Peyer's patch (tissue), 4 donors: ENCODE measurements around the gene UGT1A8. TPM values are rescaled to one million over a fixed set of nuclear protein-coding genes. Genes with fewer than 3 reads are reported as not detected.

Experiments used
- DNase-seq, 3 donors: peaks; one replicate each; pipeline ENCODE4 v3.0.0-alpha.2; 2017 to 2019
- H3K27ac ChIP-seq, 4 donors: fragments of 200-600 bp; sonication (generic); one replicate each; pipeline ENCODE4 v1.5.1; 2016 to 2019
- H3K27me3 ChIP-seq, 2 donors: fragments of 200-600 bp; sonication (generic); one replicate each; pipeline ENCODE4 v1.5.1; 2019
- H3K36me3 ChIP-seq, 3 donors: fragments of 200-600 bp; sonication (generic); one replicate each; pipeline ENCODE4 v1.5.1; 2016 to 2019
- H3K4me1 ChIP-seq, 4 donors: fragments of 200-600 bp; sonication (generic); one replicate each; pipeline ENCODE4 v1.5.1; 2016 to 2019
- H3K4me3 ChIP-seq, 4 donors: fragments of 200-600 bp; sonication (generic); 1 replicate in 3 of 4; 2 replicates in 1 of 4; pipeline ENCODE4 v1.5.1; 2016 to 2019; ENCODE audit warnings: mild to moderate bottlenecking in 1 of 4
- H3K9me3 ChIP-seq, 4 donors: fragments of 200-600 bp; sonication (generic); one replicate each; pipeline ENCODE4 v1.5.1; 2016 to 2019; ENCODE audit warnings: mild to moderate bottlenecking in 1 of 4
- CTCF ChIP-seq, 6 experiments: fragments of 450-650 bp in 4 of 6; fragments of 200-600 bp in 2 of 6; sonication (generic) in 1 of 6; IDR thresholded peaks; one replicate each; pipeline ENCODE4 v1.5.1; 2017 to 2019; ENCODE audit warnings: antibody characterized with exemption in 6 of 6, mild to moderate bottlenecking in 3 of 6, moderate library complexity in 1 of 6
- POLR2A ChIP-seq, 2 donors: fragments of 450-650 bp; IDR thresholded peaks; one replicate each; pipeline ENCODE4 v1.5.1; 2017; ENCODE audit warnings: antibody characterized with exemption in 2 of 2, mild to moderate bottlenecking in 2 of 2, moderate library complexity in 2 of 2
- total RNA-seq, 4 donors: library from RNA; depleted of rRNA; stranded (reverse); fragments of >200 nt; gene quantifications; one replicate each; pipeline ENCODE4 v1.1.0, GENCODE V29; 2016

Gene UGT1A8
- total RNA-seq, 4 donors from 2014 or later: 2.5 to 19.6 (median 10.5) TPM

- no peak overlapping the region for H3K27ac ChIP-seq
- DNase-seq: no peak
- TF ChIP-seq CTCF (IDR thresholded peaks at IDR 0.05): no peak
- no peak for TF ChIP-seq POLR2A (IDR thresholded peaks at IDR 0.05)
- H3K9me3 ChIP-seq: no peaks in the 10 kb centered on the region
- peaks cover 0 to 5% (median 0%) of the 10 kb centered on the region in 4 donors for H3K4me1 ChIP-seq
- H3K4me3 ChIP-seq: no peak overlapping the region
- H3K36me3 ChIP-seq: no peaks in the 10 kb centered on the region
- no peaks in the 10 kb centered on the region for H3K27me3 ChIP-seq
These were observed 63.1 kb downstream of the UGT1A8 start for GRCh38 chr2:233680361-233681045.

GRCh38 chr2:233681521-233682099 is 64.2 kb downstream of the UGT1A8 start, which contains the start of gene UGT1A7:
TSS of gene UGT1A7 (plus strand) at chr2:233681901. CDS start at chr2:233681938, 37 bp downstream.
- DNase-seq: no peak
- no peak for TF ChIP-seq POLR2A (IDR thresholded peaks at IDR 0.05)
- TF ChIP-seq CTCF (IDR thresholded peaks at IDR 0.05): no peak
- Histone ChIP-seq H3K36me3 (no peaks in the 10 kb centered on the region), H3K4me1 (peaks cover 0 to 5% (median 0%) of the 10 kb centered on the region in 4 donors), H3K4me3 (no peak within 1 kb of the TSS), H3K27ac (no peak within 1 kb of the TSS), H3K9me3 (no peaks in the 10 kb centered on the region), H3K27me3 (no peaks in the 10 kb centered on the region)

- Histone ChIP-seq H3K4me1 (peaks cover 0 to 11% (median 0%) of the 10 kb centered on the region in 4 donors), H3K27ac (no peak overlapping the region), H3K9me3 (no peaks in the 10 kb centered on the region), H3K4me3 (no peak overlapping the region), H3K27me3 (no peaks in the 10 kb centered on the region), H3K36me3 (no peaks in the 10 kb centered on the region)
- TF ChIP-seq CTCF (IDR thresholded peaks at IDR 0.05) (no peak), POLR2A (IDR thresholded peaks at IDR 0.05) (no peak)
- no peak for DNase-seq
These were observed 67.2 kb downstream of the UGT1A8 start for GRCh38 chr2:233684640-233685039.

GRCh38 chr2:233686928-233687327 is 69.5 kb downstream of the UGT1A8 start:
- peaks cover 0 to 22% (median 0%) of the 10 kb centered on the region in 4 donors for H3K4me1 ChIP-seq
- no peak overlapping the region for H3K27ac ChIP-seq
- no peaks in the 10 kb centered on the region for H3K36me3 ChIP-seq
- DNase-seq: no peak
- no peaks in the 10 kb centered on the region for H3K27me3 ChIP-seq
- TF ChIP-seq CTCF (IDR thresholded peaks at IDR 0.05) (no peak), POLR2A (IDR thresholded peaks at IDR 0.05) (no peak)
- H3K4me3 ChIP-seq: no peak overlapping the region
- no peaks in the 10 kb centered on the region for H3K9me3 ChIP-seq

- H3K27ac ChIP-seq: no peak overlapping the region
- no peaks in the 10 kb centered on the region for H3K36me3 ChIP-seq
- no peaks in the 10 kb centered on the region for H3K9me3 ChIP-seq
- H3K4me1 ChIP-seq: peaks cover 0 to 27% (median 0%) of the 10 kb centered on the region in 4 donors
- TF ChIP-seq CTCF (IDR thresholded peaks at IDR 0.05): no peak
- H3K4me3 ChIP-seq: no peak overlapping the region
- DNase-seq: no peak
- no peaks in the 10 kb centered on the region for H3K27me3 ChIP-seq
These were observed 70.9 kb downstream of the UGT1A8 start for GRCh38 chr2:233688341-233688740.
